Sigmoid colon (tissue), 3 donors: ENCODE results near the gene ADAMTS19.

ENCODE experiments used
- POLR2A ChIP-seq, 2 donors: fragments of 450-650 bp; IDR thresholded peaks; one replicate each; pipeline ENCODE4 v1.6.1; 2016; ENCODE audit warnings: antibody characterized with exemption in 2 of 2, mild to moderate bottlenecking in 2 of 2, moderate library complexity in 2 of 2
- TF ChIP-seq, protein P1 (sequence below), 4 experiments: fragments of 450-650 bp in 3 of 4; fragments of 200-600 bp in 1 of 4; IDR thresholded peaks; one replicate each; pipeline ENCODE4 v1.5.1; 2016 to 2019; ENCODE audit warnings: antibody characterized with exemption in 4 of 4, mild to moderate bottlenecking in 3 of 4, moderate library complexity in 2 of 4

DNA sequence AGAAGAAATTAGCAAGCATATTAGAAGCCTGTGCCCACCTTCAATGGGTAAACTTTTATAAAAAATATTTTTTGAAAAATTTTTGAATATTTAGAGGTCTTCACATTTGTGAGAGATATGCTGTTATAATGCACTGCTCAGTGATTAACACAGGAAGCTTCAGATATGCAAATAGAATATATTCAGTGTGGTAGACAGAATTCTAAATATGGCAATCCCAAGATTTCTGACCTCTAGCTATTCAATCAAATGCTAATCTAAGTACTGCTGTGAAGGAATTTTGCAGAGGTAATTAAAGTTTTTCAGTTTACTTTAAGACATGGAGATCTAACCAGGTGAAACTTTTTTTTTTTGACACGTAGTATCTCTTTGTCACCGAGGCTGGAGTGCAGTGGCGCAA, 103.5 kb downstream of the ADAMTS19 start:
- TF ChIP-seq, protein P1, sequence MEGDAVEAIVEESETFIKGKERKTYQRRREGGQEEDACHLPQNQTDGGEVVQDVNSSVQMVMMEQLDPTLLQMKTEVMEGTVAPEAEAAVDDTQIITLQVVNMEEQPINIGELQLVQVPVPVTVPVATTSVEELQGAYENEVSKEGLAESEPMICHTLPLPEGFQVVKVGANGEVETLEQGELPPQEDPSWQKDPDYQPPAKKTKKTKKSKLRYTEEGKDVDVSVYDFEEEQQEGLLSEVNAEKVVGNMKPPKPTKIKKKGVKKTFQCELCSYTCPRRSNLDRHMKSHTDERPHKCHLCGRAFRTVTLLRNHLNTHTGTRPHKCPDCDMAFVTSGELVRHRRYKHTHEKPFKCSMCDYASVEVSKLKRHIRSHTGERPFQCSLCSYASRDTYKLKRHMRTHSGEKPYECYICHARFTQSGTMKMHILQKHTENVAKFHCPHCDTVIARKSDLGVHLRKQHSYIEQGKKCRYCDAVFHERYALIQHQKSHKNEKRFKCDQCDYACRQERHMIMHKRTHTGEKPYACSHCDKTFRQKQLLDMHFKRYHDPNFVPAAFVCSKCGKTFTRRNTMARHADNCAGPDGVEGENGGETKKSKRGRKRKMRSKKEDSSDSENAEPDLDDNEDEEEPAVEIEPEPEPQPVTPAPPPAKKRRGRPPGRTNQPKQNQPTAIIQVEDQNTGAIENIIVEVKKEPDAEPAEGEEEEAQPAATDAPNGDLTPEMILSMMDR (IDR thresholded peaks at IDR 0.05): no peak
- no peak for TF ChIP-seq POLR2A (IDR thresholded peaks at IDR 0.05)
